ENCODE data around the gene CENPS.
"Not testable (repeated sequence)": the region's sequence is repeated elsewhere in the genome, so short reads cannot be mapped to it uniquely, and the experiment has no call there.

Gene CENPS

GRCh38 chr1:10451287-10451686 is 21.1 kb downstream of the CENPS start:
- DNase-seq (ENCODE audit: low read depth), result no peak

- no peak for DNase-seq (ENCODE audit: low read depth)
These were observed 25.8 kb downstream of the CENPS start for GRCh38 chr1:10456048-10456447.

- no peak for DNase-seq (ENCODE audit: low read depth)
These were observed 26.4 kb downstream of the CENPS start for GRCh38 chr1:10456661-10457060.

- not testable (repeated sequence) for DNase-seq (ENCODE audit: low read depth)
These were observed 27.2 kb downstream of the CENPS start for GRCh38 chr1:10457462-10457861.

- no peak for DNase-seq (ENCODE audit: low read depth)
These were observed 27.6 kb downstream of the CENPS start for GRCh38 chr1:10457875-10458274.

GRCh38 chr1:10459184-10459583 is 29.0 kb downstream of the CENPS start:
- DNase-seq (ENCODE audit: low read depth), result no peak

- DNase-seq (ENCODE audit: low read depth), result no peak
These were observed 36.8 kb downstream of the CENPS start for GRCh38 chr1:10467078-10467477.

- no peak for DNase-seq (ENCODE audit: low read depth)
These were observed 39.8 kb downstream of the CENPS start for GRCh38 chr1:10470043-10470442.

GRCh38 chr1:10471411-10472219 is 41.4 kb downstream of the CENPS start:
- no peak for DNase-seq (ENCODE audit: low read depth)

- DNase-seq (ENCODE audit: low read depth), result peak; percentile 86
These were observed 42.2 kb downstream of the CENPS start, which contains the start of gene DFFA for GRCh38 chr1:10472220-10473144. Gene DFFA, minus strand, starts transcription at chr1:10472529. Its CDS starts 71 bp downstream, at chr1:10472458.

GRCh38 chr1:10473145-10473765 is 43.0 kb downstream of the CENPS start:
- no peak for DNase-seq (ENCODE audit: low read depth)

GRCh38 chr1:10474309-10474612 is 44.0 kb downstream of the CENPS start:
- not testable (repeated sequence) for DNase-seq (ENCODE audit: low read depth)

- peak; percentile 85 for DNase-seq (ENCODE audit: low read depth)
These were observed 44.6 kb downstream of the CENPS start, which contains the start of gene PEX14 for GRCh38 chr1:10474613-10475507. Gene PEX14, plus strand, starts transcription at chr1:10474950. Its CDS starts 17 bp downstream, at chr1:10474967.

GRCh38 chr1:10475510-10475909 is 45.3 kb downstream of the CENPS start:
- no peak for DNase-seq (ENCODE audit: low read depth)

GRCh38 chr1:10479296-10479695 is 49.1 kb downstream of the CENPS start:
- DNase-seq (ENCODE audit: low read depth), result no peak

- DNase-seq (ENCODE audit: low read depth), result no peak
These were observed 50.4 kb downstream of the CENPS start for GRCh38 chr1:10480614-10481013.

- no peak for DNase-seq (ENCODE audit: low read depth)
These were observed 54.3 kb downstream of the CENPS start for GRCh38 chr1:10484521-10484920.

GRCh38 chr1:10489291-10490055 is 59.2 kb downstream of the CENPS start:
- DNase-seq (ENCODE audit: low read depth), result no peak

GRCh38 chr1:10490286-10490970 is 60.2 kb downstream of the CENPS start:
- no peak for DNase-seq (ENCODE audit: low read depth)
